ENCODE data around the gene LRRC74B.

DNA sequence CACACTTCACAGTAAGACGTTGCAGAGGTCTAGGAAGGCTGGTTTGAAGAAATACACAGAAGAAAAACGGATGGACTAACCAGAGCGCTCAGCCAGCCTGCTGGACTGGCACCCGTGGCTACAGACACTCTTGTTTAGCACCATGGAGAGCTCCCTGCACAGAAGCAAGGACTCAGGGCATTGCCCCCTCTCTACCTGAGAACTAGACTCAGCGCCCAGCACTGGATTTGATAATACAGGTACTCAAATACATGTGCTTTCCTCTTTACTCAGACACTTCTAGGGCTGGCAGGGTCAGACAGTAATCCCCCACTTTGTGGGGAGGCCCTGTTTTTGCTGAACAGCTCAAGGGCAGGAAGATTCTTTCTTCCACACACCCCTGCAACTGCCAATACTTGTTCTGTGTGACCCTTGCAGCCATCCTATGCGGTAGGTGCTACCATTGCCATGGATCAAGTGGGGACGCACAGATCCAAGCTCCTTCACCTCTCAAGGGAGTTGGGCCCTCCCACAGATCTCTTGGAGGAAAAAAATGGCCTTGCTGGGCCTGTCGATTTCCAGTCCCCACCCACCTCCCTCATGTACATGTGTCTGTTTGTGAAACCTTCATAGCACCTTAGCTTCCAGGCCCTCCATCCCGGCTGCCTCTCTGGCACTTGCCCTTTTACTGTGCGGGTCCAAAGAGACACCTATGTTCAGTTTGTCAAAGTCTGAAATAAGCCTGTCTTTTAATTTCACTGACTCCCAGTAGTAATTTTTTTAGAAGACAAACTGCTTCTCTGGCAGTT, 35.9 kb upstream of the LRRC74B start:
- TF ChIP-seq EP300 (IDR thresholded peaks at IDR 0.05) = no peak
- TF ChIP-seq, protein P1, sequence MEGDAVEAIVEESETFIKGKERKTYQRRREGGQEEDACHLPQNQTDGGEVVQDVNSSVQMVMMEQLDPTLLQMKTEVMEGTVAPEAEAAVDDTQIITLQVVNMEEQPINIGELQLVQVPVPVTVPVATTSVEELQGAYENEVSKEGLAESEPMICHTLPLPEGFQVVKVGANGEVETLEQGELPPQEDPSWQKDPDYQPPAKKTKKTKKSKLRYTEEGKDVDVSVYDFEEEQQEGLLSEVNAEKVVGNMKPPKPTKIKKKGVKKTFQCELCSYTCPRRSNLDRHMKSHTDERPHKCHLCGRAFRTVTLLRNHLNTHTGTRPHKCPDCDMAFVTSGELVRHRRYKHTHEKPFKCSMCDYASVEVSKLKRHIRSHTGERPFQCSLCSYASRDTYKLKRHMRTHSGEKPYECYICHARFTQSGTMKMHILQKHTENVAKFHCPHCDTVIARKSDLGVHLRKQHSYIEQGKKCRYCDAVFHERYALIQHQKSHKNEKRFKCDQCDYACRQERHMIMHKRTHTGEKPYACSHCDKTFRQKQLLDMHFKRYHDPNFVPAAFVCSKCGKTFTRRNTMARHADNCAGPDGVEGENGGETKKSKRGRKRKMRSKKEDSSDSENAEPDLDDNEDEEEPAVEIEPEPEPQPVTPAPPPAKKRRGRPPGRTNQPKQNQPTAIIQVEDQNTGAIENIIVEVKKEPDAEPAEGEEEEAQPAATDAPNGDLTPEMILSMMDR (IDR thresholded peaks at IDR 0.05) = no peak

Measured in gastroesophageal sphincter (tissue), 3 donors.